Measurements from ENCODE around the gene BYSL. TPM values are rescaled to one million over a fixed set of nuclear protein-coding genes. Genes with fewer than 3 reads are reported as not detected.

The BYSL gene
- polyA plus RNA-seq, 1 of the 3 experiments (the other 2 are of a cell fraction) = 56.0 TPM

- Histone ChIP-seq H4K20me1 (ENCODE audit: insufficient read depth) (no peaks in the 10 kb centered on the region), H3K4me2 (no peak overlapping the region), H3K27ac (ENCODE audit: low read depth in 2 of 2, low read length in 1 of 2) (no peak overlapping the region), H2AFZ (ENCODE audit: low read depth) (no peak overlapping the region), H3F3A (replicated peaks; ENCODE audit: insufficient read depth) (peaks cover 4% of the 10 kb centered on the region), H3K79me2 (ENCODE audit: insufficient read depth) (no peaks in the 10 kb centered on the region), H3K4me3 (ENCODE audit: low read depth in 2 of 2, low read length in 1 of 2) (no peak overlapping the region), H3K36me3 (replicated peaks in 1 of 2; ENCODE audit: control insufficient read depth in 1 of 2, insufficient read depth in 2 of 2, low read length in 1 of 2) (no peaks in the 10 kb centered on the region), H3K9me2 (no peaks in the 10 kb centered on the region), H3K27me3 (ENCODE audit: insufficient read depth) (no peaks in the 10 kb centered on the region), H3K9me3 (no peaks in the 10 kb centered on the region), H3K4me1 (ENCODE audit: control insufficient read depth in 1 of 2, insufficient read depth in 2 of 2, low read depth in 1 of 2, low read length in 1 of 2) (peaks cover 0 to 2% of the 10 kb centered on the region in 2 experiments; a peak in 1 of 4 replicates), H3K9ac (no peak overlapping the region)
- ChIA-PET POLR2A (no interaction called here), CTCF (no interaction called here)
- no peak for DNase-seq
- WGBS (ENCODE audit: low lambda C conversion rate) = 60% methylated on average over 4 of the region's 4 CpGs
- no peak for TF ChIP-seq RXRA (IDR thresholded peaks at IDR 0.05; ENCODE audit: borderline replicate concordance, low read depth)
- TF ChIP-seq ZBTB33 (IDR thresholded peaks at IDR 0.05; ENCODE audit: borderline replicate concordance, low read depth) = no peak
- TF ChIP-seq RCOR1 (IDR thresholded peaks at IDR 0.05; ENCODE audit: low read length) = no peak
- no peak for TF ChIP-seq ELF1 (IDR thresholded peaks at IDR 0.05)
- no peak for TF ChIP-seq CHD2 (IDR thresholded peaks at IDR 0.05; ENCODE audit: low read length, partially characterized antibody)
- no peak for TF ChIP-seq FOXM1 (IDR thresholded peaks at IDR 0.05; ENCODE audit: low read depth)
- no peak for TF ChIP-seq USF2 (IDR thresholded peaks at IDR 0.05; ENCODE audit: borderline replicate concordance, low read depth, low read length)
- no peak for TF ChIP-seq TCF12 (IDR thresholded peaks at IDR 0.05)
- no peak for TF ChIP-seq FOSL2 (IDR thresholded peaks at IDR 0.05; ENCODE audit: borderline replicate concordance, low read depth)
- no peak for TF ChIP-seq TEAD4 (IDR thresholded peaks at IDR 0.05; ENCODE audit: borderline replicate concordance, insufficient read depth)
- TF ChIP-seq POLR2AphosphoS5 (IDR thresholded peaks at IDR 0.05; ENCODE audit: low read depth, low read length) = no peak
- TF ChIP-seq GABPA (IDR thresholded peaks at IDR 0.05; ENCODE audit: low read depth) = no peak
- no peak for TF ChIP-seq NFIC (IDR thresholded peaks at IDR 0.05; ENCODE audit: borderline replicate concordance)
These were observed 35.8 kb downstream of the BYSL start for GRCh38 chr6:41957117-41957516.

GRCh38 chr6:41958022-41958856, 36.9 kb downstream of the BYSL start:
- Histone ChIP-seq H3K4me2 (no peak overlapping the region), H3K4me1 (ENCODE audit: control insufficient read depth in 1 of 2, insufficient read depth in 2 of 2, low read depth in 1 of 2, low read length in 1 of 2) (peaks cover 0 to 2% of the 10 kb centered on the region in 2 experiments; a peak in 1 of 4 replicates)
- TF ChIP-seq EZH2phosphoT487 (IDR thresholded peaks at IDR 0.05; ENCODE audit: borderline replicate concordance, low read depth) (no peak), RXRA (IDR thresholded peaks at IDR 0.05; ENCODE audit: borderline replicate concordance, low read depth) (no peak), RAD21 (IDR thresholded peaks at IDR 0.05; ENCODE audit: low read length) (no peak), SMC3 (IDR thresholded peaks at IDR 0.05; ENCODE audit: low read depth, low read length) (no peak), TCF12 (IDR thresholded peaks at IDR 0.05) (no peak), REST (IDR thresholded peaks at IDR 0.05; ENCODE audit: low read depth, low read length) (no peak), ELF1 (IDR thresholded peaks at IDR 0.05) (no peak), POLR2AphosphoS5 (IDR thresholded peaks at IDR 0.05; ENCODE audit: low read depth, low read length) (no peak), FOSL2 (IDR thresholded peaks at IDR 0.05; ENCODE audit: borderline replicate concordance, low read depth) (no peak), IRF3 (IDR thresholded peaks at IDR 0.05; ENCODE audit: low read depth, low read length) (no peak), TEAD4 (IDR thresholded peaks at IDR 0.05; ENCODE audit: borderline replicate concordance, insufficient read depth) (no peak)

More at GRCh38 chr6:41958022-41958856, 36.9 kb downstream of the BYSL start:
- Histone ChIP-seq H2AFZ (ENCODE audit: low read depth) (no peak overlapping the region), H3K27me3 (ENCODE audit: insufficient read depth) (no peaks in the 10 kb centered on the region), H3K27ac (ENCODE audit: low read depth in 2 of 2, low read length in 1 of 2) (no peak overlapping the region), H3K9ac (no peak overlapping the region), H3K4me3 (ENCODE audit: low read depth in 2 of 2, low read length in 1 of 2) (no peak overlapping the region), H4K20me1 (ENCODE audit: insufficient read depth) (no peaks in the 10 kb centered on the region), H3F3A (replicated peaks; ENCODE audit: insufficient read depth) (peaks cover 4% of the 10 kb centered on the region), H3K36me3 (replicated peaks in 1 of 2; ENCODE audit: control insufficient read depth in 1 of 2, insufficient read depth in 2 of 2, low read length in 1 of 2) (no peaks in the 10 kb centered on the region), H3K9me3 (no peaks in the 10 kb centered on the region), H3K9me2 (no peaks in the 10 kb centered on the region), H3K79me2 (ENCODE audit: insufficient read depth) (no peaks in the 10 kb centered on the region)
- CTCF ChIA-PET = no interaction called here
- DNase-seq = no peak
- POLR2A ChIA-PET = no interaction called here
- 96% methylated on average over 6 of the region's 6 CpGs for WGBS (ENCODE audit: low lambda C conversion rate)

Data from SK-N-SH (cell line).